Lung microvascular endothelial cell (primary cell): Measurements from ENCODE around the gene VPS37B. TPM values are rescaled to one million over a fixed set of nuclear protein-coding genes. Genes with fewer than 3 reads are reported as not detected.
"Not testable (repeated sequence)": the region's sequence is repeated elsewhere in the genome, so short reads cannot be mapped to it uniquely, and the experiment has no call there.

Experiments
- DNase-seq, 2 donors: peaks; one replicate each; pipeline versions ENCODE4 v3.0.0 to v3.0.0-alpha.2; 2010; ENCODE audit warnings: low read depth in 2 of 2
- total RNA-seq: library from RNA; depleted of rRNA; stranded (reverse); fragments of >200 nt; gene quantifications from 2 replicates; pipeline ENCODE4 v1.2.1, GENCODE V29; 2014

Gene VPS37B
- total RNA-seq, 1 donor from 2014 or later: 9.1 TPM

DNA sequence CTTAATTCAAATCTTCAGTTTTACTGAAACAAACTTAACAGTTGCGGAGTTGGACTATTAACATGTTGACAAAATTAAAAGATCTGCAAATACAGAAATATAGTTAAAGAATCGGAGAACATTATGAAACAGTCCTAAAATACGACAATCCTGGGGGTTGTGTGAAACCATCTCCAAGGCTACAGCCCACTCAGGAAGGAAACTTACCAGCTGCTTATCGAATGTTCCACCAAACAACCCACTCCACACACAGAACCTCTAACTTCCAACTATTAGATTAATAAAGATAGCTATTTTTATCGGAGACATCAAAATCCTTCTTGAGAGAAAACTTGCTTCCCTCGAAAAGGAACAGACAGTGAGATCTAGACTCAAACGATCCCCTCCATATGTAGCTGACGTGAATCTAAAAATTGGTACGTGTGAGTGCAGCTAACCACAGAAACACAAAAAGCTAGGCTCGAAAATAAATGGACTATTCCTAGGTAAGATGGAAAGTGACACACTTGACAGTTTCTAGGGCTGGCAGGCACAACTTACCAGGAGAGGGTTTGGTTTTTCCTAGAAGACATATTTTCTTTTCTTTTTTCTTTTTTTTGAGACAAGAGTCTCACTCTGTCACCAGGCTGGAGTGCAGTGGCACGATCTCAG is 12.9 kb downstream of the VPS37B start:
- DNase-seq: peak in 1 of 2 donors; percentile 54

DNA sequence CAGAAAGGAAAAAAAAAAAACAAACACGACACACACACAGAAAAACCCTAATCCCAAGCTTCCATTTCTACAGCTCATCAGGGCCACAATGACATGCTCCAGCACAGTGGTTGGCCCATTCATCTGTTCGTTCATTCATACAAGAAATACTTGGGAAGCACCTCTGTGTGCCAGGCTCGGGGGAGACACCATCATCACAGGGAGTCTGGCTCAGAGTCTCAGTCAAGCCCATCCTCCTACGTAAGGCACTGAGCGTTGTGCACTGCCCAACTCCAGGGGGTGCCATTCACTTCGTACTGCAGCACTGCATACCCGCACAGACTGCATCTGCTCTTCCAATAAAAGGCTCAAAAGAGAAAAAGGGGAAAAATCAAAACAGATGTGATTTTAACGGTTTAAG is 15.3 kb downstream of the VPS37B start:
- peak; percentile 53 to 63 for DNase-seq

DNA sequence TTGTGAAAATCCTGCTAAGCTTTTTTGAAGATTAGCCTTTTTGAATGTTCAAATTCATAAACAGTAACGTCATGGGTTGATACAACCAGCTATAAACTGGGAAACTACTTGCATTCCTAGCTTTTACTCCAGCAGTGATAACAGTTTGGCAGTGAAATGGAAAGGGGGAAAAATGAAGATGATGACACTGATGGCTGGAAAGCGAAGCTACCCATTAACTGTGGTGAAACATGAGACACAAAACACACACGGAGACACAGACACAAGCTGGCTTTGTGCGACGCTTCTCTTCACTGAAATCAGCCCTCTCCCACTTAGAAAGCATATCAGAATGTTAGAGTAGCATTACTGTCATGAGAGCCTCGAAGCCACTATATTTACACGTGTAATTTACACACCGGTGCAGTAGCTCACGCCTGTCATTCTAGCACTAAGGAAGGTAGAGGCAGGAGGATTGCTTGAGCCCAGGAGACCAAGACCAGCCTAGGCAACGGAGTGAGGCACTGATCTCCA is 15.7 kb downstream of the VPS37B start:
- DNase-seq: no peak

DNA sequence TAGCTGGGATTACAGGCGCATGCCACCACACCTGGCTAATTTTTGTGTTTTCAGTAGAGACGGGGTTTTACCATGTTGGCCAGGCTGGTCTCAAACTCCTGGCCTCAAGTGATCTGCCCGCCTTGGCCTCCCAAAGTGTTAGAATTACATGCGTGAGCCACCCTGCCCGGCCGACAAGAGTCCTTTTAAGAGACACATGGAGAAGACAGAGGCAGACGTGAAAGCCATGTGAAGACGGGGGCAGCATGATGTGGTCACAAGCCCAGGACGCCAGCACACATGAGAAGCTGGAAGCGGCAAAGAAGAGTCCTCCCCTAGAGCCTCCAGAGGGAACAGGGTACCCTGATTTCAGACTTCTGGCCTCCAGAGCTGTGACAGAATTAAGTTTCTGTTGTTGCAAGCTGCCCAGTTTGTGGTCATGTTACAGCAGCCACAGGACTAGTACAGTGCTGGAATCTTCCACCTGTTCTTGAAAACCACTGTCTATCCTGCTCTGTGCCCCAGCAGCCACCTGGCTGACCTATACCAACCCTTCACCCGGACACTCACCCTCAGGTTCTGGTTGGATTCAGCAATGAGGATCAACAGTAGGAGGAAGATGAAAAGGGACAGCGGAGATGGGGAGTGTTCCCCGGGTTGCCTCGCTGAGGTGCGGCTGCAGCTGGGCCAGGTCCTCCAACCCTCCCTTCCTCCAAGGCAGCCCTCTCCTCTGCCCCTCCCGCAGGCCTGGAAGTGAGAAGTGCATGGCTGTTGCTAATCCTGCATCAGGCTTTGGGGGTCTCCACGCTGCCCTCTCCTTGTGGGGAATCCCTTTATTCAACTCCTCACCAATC is 16.9 kb downstream of the VPS37B start:
- no peak for DNase-seq

DNA sequence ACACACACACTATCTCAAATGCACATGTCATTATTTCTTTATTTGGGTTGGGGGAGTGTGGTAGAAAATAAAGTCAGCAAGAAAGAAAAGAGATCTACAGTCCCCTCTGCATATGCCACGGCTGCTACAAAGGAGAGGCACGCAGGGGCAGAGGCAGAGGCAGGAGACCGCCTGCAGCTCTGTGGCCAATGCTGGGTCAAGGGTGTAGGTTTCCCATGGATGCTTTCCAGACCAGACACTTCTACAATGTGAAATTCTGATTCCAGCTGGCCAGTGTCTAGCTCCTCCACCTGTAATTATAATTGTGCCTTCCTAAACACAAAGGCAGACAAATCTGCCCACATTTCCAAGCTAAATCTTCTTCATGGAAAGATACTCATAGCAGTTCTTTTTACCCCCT is 19.2 kb downstream of the VPS37B start:
- DNase-seq: no peak

DNA sequence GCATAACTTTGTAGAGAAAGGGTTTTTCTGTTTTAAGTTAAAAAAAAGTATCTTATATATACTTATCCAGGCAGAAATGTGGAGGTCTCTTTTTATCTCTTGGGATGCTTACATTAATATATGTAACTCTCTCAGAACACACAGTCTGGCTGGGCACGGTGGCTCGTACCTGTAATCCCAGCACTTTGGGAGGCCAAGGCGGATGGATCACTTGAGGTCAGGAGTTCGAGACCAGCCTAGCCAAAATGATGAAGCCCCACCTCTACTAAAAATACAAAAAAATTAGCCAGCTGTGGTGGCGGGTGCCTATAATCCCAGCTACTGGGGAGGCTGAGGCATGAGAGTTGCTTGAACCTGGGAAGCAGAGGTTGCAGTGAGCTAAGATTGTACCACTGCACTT is 19.6 kb downstream of the VPS37B start:
- DNase-seq: not testable (repeated sequence)

DNA sequence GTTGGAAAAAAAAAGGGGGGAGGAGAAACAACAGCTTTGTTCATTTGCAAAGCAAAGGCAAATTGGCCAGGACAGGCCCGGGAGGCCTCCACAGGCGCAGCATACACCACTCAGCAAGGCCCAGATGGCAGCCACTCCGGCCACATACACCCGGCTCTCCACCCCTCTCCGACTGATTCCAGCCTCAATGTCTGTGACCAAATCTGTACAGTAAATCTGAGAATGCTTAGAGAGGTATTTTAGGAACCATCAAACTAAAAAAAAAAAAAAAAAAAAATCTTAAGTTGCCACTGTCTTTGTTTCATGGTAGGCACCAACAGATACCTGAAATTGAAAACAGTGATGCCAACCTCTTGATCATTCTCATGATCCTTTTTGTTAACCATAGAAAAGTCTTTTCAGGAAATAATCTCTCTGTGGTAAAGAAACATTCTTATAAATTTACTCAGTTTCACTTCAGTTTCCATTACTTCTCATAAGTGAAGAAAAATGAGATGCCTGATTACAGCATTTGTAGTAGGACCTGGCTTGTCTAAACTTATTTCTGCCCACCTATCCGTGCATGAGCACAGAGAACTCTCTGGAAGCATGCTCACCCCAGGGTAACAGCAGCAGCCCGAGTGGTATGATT is 20.2 kb downstream of the VPS37B start:
- no peak for DNase-seq

DNA sequence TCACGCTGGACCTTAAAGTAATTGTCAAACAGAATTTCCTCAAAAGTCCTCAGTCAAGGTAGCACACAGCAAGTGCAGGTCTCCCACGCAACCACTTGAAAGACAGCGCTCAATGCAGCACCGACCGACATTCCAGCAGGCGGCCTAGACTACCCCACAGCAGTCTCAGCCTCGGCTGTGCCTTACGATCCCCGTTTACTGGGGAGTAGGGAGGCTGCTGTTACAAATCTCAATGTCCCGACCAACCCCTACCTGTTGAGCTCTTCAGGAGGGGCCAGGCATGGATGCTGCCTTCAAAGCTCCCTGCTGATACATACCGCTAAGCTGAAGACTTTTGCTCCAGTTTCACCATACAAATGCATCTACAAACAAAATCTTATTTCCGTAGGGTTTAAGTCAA is 21.8 kb downstream of the VPS37B start:
- DNase-seq: peak in 1 of 2 donors; percentile 2

DNA sequence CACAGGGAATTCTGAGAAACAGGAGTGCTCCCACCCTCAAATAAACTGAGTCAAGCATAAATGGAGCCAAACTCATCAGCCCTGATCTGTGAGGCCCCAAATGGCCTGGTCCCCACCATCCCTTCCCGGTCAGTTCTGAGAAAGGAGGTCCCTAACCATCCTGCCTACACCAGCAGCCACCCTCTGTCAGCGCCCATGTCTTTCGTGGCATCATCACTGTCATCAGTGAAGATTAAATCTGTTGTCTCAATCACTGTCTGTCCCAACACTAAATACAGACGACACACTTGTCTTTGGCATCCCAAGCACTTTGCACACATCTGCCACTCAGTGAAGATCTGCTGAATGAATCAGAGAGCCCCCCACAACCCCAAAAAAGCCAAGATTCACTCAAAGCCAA is 22.4 kb downstream of the VPS37B start:
- no peak for DNase-seq

DNA sequence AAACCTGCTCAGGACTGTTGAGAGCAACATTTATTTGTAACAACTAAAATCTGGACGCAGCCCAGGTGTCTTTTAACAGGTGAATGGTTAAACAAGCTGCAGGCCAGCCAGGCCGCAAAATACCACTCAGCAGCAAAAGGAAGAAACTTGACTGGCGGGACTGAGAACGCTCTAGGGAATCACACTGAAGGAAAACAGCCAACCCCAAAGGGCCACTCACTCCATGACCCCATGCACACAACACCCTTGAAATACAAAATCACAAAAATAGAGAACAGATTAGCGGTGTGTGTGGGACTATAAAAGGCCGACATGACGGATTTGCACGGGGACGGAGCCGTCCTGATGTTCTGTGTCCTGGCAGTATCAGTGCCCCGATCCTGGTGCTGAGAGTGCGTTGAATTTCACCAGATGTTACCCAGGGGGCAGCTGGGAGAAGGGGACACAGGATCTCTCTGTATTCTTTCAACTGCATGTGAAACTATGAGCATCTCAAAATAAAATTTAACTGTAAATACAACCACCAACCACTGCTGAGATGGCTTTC is 23.0 kb downstream of the VPS37B start:
- DNase-seq: no peak

DNA sequence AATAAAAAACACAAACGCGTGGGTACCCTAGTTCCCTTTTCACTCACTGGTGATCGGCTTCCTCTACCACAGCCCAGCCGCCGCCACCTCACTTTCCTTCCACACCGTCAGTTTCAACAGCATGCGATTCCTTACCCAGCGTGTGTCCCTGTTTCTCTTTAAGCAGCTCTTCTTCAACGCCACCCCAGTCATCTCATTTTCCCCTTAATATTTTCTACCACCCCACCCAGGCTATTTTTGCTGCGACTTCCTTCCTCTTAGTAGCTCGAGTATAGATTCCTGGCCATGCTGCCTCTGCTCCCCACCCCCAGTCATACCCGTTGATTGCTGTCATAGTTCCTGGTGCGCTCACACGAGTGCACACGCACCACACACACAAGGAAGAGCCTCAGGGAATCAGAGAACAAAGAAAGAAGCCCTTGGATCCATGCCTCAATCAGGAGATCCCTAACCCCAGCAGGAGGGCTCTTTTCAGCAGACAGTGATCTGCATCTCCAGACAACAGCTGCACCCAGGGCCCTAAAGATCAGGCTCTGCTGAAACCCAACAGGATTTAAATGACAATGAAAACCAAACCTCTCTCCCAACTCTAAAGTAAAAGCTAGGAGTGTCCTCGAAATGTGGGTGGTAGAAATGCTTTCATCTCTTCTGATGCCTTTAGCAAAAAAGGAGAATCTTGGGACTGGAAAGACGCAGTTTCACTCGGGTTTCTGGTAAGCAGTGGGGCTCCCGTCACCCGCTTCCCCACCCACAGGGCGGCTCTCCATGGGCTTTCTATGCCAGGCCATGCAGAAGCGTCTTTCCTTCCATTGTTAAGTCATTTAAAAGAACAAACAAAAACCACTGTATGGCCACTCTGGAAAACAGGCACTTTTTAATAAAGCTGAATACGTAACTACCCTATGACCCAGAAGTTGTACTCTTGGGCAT is 23.8 kb downstream of the VPS37B start:
- peak; percentile 83 to 92 for DNase-seq

DNA sequence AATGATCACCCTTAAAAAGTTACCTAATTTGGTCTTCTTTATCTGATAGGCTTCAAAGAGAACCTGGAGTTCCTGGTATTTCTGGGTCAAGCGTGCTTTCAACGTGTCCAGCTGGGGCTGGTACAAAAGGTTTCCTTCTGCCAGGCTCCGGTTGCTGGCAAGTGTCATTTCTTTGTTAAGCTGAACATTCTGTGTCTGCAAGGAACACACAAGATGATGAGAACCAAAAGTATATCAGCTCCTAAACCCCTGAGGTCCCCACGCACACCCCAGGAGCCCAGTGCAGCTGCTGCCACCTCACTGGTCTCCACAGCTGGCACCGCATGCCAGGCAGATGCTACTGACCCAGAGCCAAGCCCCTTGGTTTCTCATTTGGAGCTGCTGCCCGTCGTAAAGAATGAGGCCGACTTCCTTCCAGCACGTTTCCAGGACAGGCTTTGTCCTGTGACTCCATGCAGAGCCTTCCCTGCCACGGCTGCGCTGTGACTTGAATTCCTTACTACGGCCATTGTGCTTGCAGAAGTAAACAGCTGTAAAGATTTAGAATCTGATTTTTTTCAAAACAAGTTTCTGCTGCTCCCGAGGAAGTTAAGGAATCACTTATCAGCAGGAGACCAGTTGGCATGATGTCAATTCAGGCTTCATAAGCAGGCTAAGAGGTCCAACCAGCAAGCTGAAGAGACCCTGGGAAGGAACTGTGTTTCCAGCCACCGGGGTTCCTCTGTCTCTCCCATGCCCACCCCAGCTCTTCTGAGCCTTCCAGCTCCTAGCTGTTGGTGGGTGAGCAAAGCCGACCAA is 24.9 kb downstream of the VPS37B start:
- DNase-seq: peak; percentile 35 to 79

DNA sequence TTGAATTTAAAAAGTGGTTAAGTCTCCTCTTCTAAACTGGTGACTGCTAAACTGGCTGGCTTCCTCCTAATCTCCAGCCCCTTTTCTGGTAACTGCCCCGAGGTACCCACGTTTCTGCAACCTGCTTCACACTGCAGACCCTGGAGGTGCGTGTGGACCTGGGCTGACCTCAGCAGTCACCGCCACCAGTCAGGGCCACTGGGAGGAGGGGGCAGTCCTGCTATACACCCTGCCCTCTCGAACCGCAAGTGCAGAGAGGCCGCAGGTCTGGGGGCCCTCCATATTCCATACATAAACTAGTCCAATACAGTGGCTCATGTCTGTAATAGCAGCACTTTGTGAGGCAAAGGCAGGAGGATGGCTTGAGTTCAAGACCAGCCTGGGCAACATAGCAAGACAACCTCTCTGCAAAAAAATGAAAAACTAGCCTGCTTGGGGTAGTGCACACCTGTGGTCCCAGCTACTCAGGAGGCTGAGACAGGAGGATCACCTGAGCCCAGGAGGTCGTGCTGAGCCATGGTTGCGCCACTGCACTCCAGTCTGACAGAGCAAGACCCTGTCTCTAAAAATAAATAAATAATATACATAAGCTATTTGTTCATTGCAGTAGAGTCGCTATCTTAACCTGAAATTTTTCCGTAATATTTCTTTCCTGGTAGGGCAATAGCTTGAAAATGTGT is 25.6 kb downstream of the VPS37B start:
- DNase-seq: no peak

DNA sequence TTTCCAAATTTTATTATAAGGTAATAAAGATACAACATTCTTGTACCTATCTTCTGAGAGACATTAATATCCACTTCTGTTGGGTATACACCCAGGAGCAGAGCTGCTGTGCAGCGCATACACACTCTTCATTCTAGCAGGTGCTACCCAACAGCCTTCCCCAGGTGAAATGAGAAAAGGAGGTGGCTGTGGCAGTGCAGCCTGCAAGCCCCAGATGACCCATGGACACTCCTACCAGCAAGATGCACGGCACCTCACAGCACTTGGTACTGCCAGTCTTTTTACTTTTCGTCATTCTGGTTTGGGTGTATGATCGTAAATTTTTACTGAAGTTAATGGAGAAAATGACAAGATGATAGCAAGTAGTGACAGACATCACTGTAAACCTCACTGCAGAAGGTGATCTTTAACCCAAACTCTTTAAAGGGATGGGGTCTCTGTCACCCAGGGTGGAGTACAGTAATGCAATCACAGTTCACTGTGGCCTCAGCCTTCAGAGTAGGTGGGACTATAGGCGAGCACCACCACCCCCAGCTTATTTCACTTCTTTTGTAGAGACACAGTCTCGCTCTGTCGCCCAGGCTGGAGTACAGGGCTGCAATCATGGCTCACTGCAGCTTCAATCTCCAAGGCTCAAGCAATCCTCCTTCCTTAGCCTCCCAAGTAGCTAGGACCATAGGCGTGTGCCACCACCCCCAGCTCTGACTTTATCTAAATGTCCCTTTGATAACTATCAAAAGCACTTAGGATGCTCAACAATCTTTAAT is 26.5 kb downstream of the VPS37B start:
- no peak for DNase-seq

DNA sequence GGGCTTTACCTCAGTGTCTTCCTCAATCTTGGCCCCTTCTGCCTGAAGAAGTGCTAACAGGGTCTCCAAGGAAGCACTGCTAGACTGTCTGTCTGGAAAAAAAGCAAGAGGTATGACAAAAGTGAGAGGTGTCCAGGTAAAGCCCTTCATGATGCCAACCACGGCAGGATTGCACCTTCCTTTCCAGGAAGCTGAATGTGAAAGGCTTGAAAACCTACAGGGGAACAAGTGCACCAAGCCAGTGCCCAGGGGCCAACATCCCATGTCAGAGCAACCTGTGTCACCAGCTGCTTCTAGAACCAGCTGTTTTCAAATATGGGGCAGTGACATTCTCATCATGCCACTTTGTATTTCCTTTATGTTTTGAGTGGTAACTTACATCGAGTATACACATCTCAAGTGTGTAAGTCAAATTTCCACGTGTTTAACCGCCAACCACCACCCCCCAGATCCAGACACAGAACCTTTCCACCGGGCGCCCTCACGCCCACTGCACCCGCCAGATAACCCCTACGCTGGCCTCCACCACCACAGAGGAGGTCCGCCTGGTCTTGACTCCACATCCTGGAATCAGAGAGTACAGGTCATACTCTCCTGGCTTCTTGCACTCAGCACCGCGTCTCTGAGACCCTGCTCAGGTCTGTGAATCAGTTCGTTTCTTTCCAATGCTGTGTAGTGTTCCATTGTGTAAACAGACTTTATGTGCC is 27.3 kb downstream of the VPS37B start:
- no peak for DNase-seq

DNA sequence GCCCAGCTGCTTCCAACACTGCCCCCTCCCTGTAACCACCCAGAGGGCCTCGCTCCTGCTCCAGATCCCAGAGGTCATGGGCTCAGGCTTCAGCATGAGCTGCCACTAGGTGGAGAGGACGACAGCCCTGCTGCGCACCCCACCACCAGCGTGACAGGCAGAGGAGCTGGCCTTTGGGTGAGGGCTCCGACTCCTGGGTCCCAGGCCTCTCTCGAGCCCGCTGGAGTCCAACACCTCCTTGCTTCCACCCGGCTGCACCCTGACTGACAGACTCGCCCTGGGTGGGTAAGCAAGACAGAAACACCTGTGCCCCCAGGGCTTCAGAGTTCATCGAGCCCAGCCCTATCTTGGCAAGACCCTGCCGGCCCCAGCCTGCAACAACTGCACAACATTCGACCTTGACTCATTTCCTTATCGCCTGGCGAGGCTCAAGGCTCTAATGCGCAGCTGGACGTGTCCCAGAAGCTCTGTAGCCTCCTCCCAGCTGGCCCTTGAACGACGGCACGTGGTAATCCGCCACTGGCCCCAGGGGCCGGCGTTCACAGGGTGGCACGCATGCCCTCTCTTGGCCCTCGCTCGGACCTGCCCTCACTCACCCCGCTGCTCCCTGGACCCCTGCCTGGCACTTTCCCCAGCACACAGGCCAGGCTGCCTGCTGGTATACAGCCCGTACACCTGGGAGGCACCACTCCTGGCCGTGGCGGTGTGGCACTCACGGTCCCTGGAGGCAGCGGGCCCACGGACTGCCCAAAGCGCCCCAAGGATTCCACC is 28.0 kb downstream of the VPS37B start:
- DNase-seq: peak in 1 of 2 donors; percentile 84

DNA sequence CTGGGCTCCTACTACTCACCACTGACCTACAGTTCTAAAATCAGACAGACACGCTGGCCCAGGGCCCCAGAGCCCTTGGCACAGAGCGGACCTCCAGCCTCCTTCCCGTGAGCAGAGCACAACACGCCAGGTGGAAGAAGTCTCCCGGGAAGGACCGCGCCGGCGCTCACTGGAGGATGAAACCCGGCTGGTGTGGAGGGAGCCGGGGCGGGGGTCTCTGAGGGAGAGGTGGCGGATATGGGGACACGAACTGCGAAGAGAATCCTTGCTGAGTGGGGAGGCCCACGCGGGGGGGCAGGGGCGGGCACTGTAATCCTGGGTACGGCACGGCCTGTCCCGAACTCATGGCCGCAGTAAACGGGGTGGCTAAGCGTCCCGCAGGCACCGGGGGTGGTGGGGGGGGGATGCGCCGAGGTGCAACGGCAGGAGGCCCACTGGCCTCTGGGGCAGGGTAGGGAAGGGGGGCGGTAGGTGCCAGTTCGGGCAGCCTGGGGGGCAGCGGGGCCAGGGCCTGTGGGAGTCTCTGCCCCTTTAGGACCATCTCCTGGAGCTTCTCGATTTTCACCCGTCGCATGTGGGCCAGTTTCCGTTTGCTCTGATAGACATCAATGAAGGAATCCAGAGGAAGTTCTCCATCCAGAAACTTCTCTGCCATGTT is 28.8 kb downstream of the VPS37B start:
- no peak for DNase-seq
